Sigmoid colon (tissue), 4 donors: ENCODE measurements around the gene RB1.

Experiments
- EP300 ChIP-seq, 4 donors: sonication (generic); formaldehyde crosslinking; IDR thresholded peaks; one replicate each; pipeline ENCODE4 v1.6.1; 2017; ENCODE audit warnings: antibody characterized with exemption in 4 of 4
- POLR2A ChIP-seq, 2 donors: fragments of 450-650 bp; IDR thresholded peaks; one replicate each; pipeline ENCODE4 v1.6.1; 2016; ENCODE audit warnings: antibody characterized with exemption in 2 of 2, mild to moderate bottlenecking in 2 of 2, moderate library complexity in 2 of 2
- POLR2AphosphoS5 ChIP-seq, 4 donors: sonication (generic); formaldehyde crosslinking; IDR thresholded peaks; one replicate each; pipeline ENCODE4 v1.6.1; 2017; ENCODE audit warnings: antibody characterized with exemption in 4 of 4
- TF ChIP-seq, protein P1 (sequence below), 4 experiments: fragments of 450-650 bp in 3 of 4; fragments of 200-600 bp in 1 of 4; IDR thresholded peaks; one replicate each; pipeline ENCODE4 v1.5.1; 2016 to 2019; ENCODE audit warnings: antibody characterized with exemption in 4 of 4, mild to moderate bottlenecking in 3 of 4, moderate library complexity in 2 of 4

DNA sequence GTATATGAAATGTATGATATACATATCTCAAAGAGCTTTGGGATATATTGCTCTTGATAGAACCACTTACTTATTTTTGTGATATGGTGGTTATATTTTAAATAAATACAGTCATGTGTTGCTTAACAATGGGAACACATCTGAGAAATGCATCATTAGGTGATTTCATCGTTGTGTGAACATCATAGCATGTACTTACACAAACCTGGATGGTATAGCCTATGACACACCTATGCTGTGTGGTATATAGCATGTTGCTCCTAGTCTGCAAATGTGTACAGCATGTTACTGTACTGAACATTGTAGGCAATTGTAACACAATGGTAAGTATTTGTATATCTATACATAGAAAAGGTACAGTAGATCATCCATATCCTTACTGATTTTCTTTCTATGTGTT lies 7.7 kb downstream of the RB1 start:
- TF ChIP-seq, protein P1, sequence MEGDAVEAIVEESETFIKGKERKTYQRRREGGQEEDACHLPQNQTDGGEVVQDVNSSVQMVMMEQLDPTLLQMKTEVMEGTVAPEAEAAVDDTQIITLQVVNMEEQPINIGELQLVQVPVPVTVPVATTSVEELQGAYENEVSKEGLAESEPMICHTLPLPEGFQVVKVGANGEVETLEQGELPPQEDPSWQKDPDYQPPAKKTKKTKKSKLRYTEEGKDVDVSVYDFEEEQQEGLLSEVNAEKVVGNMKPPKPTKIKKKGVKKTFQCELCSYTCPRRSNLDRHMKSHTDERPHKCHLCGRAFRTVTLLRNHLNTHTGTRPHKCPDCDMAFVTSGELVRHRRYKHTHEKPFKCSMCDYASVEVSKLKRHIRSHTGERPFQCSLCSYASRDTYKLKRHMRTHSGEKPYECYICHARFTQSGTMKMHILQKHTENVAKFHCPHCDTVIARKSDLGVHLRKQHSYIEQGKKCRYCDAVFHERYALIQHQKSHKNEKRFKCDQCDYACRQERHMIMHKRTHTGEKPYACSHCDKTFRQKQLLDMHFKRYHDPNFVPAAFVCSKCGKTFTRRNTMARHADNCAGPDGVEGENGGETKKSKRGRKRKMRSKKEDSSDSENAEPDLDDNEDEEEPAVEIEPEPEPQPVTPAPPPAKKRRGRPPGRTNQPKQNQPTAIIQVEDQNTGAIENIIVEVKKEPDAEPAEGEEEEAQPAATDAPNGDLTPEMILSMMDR (IDR thresholded peaks at IDR 0.05) = no peak
- no peak for TF ChIP-seq POLR2A (IDR thresholded peaks at IDR 0.05)
- TF ChIP-seq POLR2AphosphoS5 (IDR thresholded peaks at IDR 0.05) = no peak
- no peak for TF ChIP-seq EP300 (IDR thresholded peaks at IDR 0.05)
